Neural crest cell (in vitro differentiated cells): ENCODE measurements around the gene EIPR1. TPM values are rescaled to one million over a fixed set of nuclear protein-coding genes. Genes with fewer than 3 reads are reported as not detected.

Experiments used
- DNase-seq: peaks from one replicate; pipeline ENCODE4 v3.0.0; 2021; ENCODE audit warnings: low read depth, mixed read lengths, low spot score
- H3K27ac Mint-ChIP-seq: one replicate; pipeline ENCODE4 v1.8.0; 2021; ENCODE audit warnings: mild to moderate bottlenecking, mixed read lengths; ENCODE audit not compliant: unreplicated experiment
- H3K27me3 Mint-ChIP-seq: 2 replicates; pipeline ENCODE4 v1.8.0; 2021; ENCODE audit warnings: low read depth, mild to moderate bottlenecking, mixed read lengths
- H3K36me3 Mint-ChIP-seq: 2 replicates; pipeline ENCODE4 v1.8.0; 2021; ENCODE audit warnings: low read depth, mild to moderate bottlenecking, mixed read lengths
- H3K4me1 Mint-ChIP-seq: 2 replicates; pipeline ENCODE4 v1.8.0; 2021; ENCODE audit warnings: mixed read lengths
- H3K4me3 Mint-ChIP-seq: one replicate; pipeline ENCODE4 v1.8.0; 2021; ENCODE audit warnings: mild to moderate bottlenecking, mixed read lengths
- H3K9me3 Mint-ChIP-seq: 2 replicates; pipeline ENCODE4 v1.8.0; 2021; ENCODE audit warnings: mixed read lengths
- CTCF ChIP-seq: fragments of 200-600 bp; sonication (generic); conservative IDR thresholded peaks from 2 replicates; pipeline ENCODE4 v1.5.0; 2021; ENCODE audit warnings: antibody characterized with exemption, mild to moderate bottlenecking
- total RNA-seq: library from RNA; stranded (reverse); gene quantifications from 2 replicates; pipeline ENCODE4 v1.2.1, GENCODE V29; 2021

EIPR1 gene
- total RNA-seq, 1 donor from 2014 or later: 33.0 TPM

- DNase-seq: no peak
Measured at GRCh38 chr2:3355951-3356569, 21.6 kb downstream of the EIPR1 start.

GRCh38 chr2:3354986-3355385 lies 22.6 kb downstream of the EIPR1 start:
- no peak for TF ChIP-seq CTCF
- peaks cover 3% of the 10 kb centered on the region for H3K9me3 Mint-ChIP-seq
- H3K36me3 Mint-ChIP-seq: peaks cover 18% of the 10 kb centered on the region
- no peaks in the 10 kb centered on the region for H3K27me3 Mint-ChIP-seq
- no peak for DNase-seq
- H3K4me1 Mint-ChIP-seq: no peaks in the 10 kb centered on the region
- no peak overlapping the region for H3K4me3 Mint-ChIP-seq
- no peak overlapping the region for H3K27ac Mint-ChIP-seq

More at GRCh38 chr2:3355951-3356569, 21.6 kb downstream of the EIPR1 start:
- H3K4me3 Mint-ChIP-seq: no peak overlapping the region
- TF ChIP-seq CTCF: no peak
- no peak overlapping the region for H3K27ac Mint-ChIP-seq
- H3K9me3 Mint-ChIP-seq: peaks cover 3% of the 10 kb centered on the region
- H3K27me3 Mint-ChIP-seq: no peaks in the 10 kb centered on the region
- no peaks in the 10 kb centered on the region for H3K4me1 Mint-ChIP-seq
- H3K36me3 Mint-ChIP-seq: peaks cover 14% of the 10 kb centered on the region

- no peaks in the 10 kb centered on the region for H3K27me3 Mint-ChIP-seq
- DNase-seq: no peak
Measured at GRCh38 chr2:3349211-3349693, 28.4 kb downstream of the EIPR1 start.

GRCh38 chr2:3348767-3349166 lies 28.9 kb downstream of the EIPR1 start:
- DNase-seq: no peak
- Mint-ChIP-seq H3K4me1 (peaks cover 4% of the 10 kb centered on the region), H3K27me3 (no peaks in the 10 kb centered on the region), H3K36me3 (peaks cover 22% of the 10 kb centered on the region), H3K27ac (no peak overlapping the region), H3K9me3 (peaks cover 3% of the 10 kb centered on the region), H3K4me3 (no peak overlapping the region)
- TF ChIP-seq CTCF: no peak

More at GRCh38 chr2:3349211-3349693, 28.4 kb downstream of the EIPR1 start:
- Mint-ChIP-seq H3K36me3 (peaks cover 26% of the 10 kb centered on the region), H3K4me3 (no peak overlapping the region), H3K4me1 (peaks cover 4% of the 10 kb centered on the region), H3K27ac (no peak overlapping the region), H3K9me3 (peaks cover 3% of the 10 kb centered on the region)
- no peak for TF ChIP-seq CTCF

- H3K27ac Mint-ChIP-seq: no peak overlapping the region
- H3K36me3 Mint-ChIP-seq: peaks cover 11% of the 10 kb centered on the region
- peaks cover 4% of the 10 kb centered on the region for H3K4me1 Mint-ChIP-seq
- TF ChIP-seq CTCF: no peak
- no peak overlapping the region for H3K4me3 Mint-ChIP-seq
- no peaks in the 10 kb centered on the region for H3K27me3 Mint-ChIP-seq
- DNase-seq: no peak
- no peaks in the 10 kb centered on the region for H3K9me3 Mint-ChIP-seq
Measured at GRCh38 chr2:3345621-3346020, 32.0 kb downstream of the EIPR1 start.
